ENCODE results near the gene TPRG1L.
"Not testable (repeated sequence)": the region's sequence is repeated elsewhere in the genome, so short reads cannot be mapped to it uniquely, and the experiment has no call there.

- not testable (repeated sequence) for TF ChIP-seq NFIC (IDR thresholded peaks at IDR 0.05; ENCODE audit: low read depth, low read length); RCOR1 (conservative IDR thresholded peaks at IDR 0.05; ENCODE audit: low read depth, low read length); NBN (IDR thresholded peaks at IDR 0.05); MTA2 (IDR thresholded peaks at IDR 0.05; ENCODE audit: low read depth); EZH2 (IDR thresholded peaks at IDR 0.05; ENCODE audit: borderline replicate concordance, control insufficient read depth, low read depth, low read length); POLR2A (IDR thresholded peaks at IDR 0.05; ENCODE audit: low read depth, low read length); POLR2AphosphoS2 (IDR thresholded peaks at IDR 0.05; ENCODE audit: low read depth, low read length); CREB1 (IDR thresholded peaks at IDR 0.05; ENCODE audit: low read depth); NRF1 (conservative IDR thresholded peaks at IDR 0.05; ENCODE audit: low read depth, low read length)
- TF ChIP-seq, protein P1, sequence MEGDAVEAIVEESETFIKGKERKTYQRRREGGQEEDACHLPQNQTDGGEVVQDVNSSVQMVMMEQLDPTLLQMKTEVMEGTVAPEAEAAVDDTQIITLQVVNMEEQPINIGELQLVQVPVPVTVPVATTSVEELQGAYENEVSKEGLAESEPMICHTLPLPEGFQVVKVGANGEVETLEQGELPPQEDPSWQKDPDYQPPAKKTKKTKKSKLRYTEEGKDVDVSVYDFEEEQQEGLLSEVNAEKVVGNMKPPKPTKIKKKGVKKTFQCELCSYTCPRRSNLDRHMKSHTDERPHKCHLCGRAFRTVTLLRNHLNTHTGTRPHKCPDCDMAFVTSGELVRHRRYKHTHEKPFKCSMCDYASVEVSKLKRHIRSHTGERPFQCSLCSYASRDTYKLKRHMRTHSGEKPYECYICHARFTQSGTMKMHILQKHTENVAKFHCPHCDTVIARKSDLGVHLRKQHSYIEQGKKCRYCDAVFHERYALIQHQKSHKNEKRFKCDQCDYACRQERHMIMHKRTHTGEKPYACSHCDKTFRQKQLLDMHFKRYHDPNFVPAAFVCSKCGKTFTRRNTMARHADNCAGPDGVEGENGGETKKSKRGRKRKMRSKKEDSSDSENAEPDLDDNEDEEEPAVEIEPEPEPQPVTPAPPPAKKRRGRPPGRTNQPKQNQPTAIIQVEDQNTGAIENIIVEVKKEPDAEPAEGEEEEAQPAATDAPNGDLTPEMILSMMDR (IDR thresholded peaks at IDR 0.05 in 2 of 3, conservative IDR thresholded peaks at IDR 0.05 in 1 of 3; ENCODE audit: control insufficient read depth in 2 of 3, extremely low read depth in 1 of 3, insufficient read depth in 1 of 3, low read depth in 3 of 3, low read length in 3 of 3), result not testable (repeated sequence)
- TF ChIP-seq, protein P2, sequence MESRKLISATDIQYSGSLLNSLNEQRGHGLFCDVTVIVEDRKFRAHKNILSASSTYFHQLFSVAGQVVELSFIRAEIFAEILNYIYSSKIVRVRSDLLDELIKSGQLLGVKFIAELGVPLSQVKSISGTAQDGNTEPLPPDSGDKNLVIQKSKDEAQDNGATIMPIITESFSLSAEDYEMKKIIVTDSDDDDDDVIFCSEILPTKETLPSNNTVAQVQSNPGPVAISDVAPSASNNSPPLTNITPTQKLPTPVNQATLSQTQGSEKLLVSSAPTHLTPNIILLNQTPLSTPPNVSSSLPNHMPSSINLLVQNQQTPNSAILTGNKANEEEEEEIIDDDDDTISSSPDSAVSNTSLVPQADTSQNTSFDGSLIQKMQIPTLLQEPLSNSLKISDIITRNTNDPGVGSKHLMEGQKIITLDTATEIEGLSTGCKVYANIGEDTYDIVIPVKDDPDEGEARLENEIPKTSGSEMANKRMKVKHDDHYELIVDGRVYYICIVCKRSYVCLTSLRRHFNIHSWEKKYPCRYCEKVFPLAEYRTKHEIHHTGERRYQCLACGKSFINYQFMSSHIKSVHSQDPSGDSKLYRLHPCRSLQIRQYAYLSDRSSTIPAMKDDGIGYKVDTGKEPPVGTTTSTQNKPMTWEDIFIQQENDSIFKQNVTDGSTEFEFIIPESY (IDR thresholded peaks at IDR 0.05), result not testable (repeated sequence)
- TF ChIP-seq, protein P3, sequence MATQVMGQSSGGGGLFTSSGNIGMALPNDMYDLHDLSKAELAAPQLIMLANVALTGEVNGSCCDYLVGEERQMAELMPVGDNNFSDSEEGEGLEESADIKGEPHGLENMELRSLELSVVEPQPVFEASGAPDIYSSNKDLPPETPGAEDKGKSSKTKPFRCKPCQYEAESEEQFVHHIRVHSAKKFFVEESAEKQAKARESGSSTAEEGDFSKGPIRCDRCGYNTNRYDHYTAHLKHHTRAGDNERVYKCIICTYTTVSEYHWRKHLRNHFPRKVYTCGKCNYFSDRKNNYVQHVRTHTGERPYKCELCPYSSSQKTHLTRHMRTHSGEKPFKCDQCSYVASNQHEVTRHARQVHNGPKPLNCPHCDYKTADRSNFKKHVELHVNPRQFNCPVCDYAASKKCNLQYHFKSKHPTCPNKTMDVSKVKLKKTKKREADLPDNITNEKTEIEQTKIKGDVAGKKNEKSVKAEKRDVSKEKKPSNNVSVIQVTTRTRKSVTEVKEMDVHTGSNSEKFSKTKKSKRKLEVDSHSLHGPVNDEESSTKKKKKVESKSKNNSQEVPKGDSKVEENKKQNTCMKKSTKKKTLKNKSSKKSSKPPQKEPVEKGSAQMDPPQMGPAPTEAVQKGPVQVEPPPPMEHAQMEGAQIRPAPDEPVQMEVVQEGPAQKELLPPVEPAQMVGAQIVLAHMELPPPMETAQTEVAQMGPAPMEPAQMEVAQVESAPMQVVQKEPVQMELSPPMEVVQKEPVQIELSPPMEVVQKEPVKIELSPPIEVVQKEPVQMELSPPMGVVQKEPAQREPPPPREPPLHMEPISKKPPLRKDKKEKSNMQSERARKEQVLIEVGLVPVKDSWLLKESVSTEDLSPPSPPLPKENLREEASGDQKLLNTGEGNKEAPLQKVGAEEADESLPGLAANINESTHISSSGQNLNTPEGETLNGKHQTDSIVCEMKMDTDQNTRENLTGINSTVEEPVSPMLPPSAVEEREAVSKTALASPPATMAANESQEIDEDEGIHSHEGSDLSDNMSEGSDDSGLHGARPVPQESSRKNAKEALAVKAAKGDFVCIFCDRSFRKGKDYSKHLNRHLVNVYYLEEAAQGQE (IDR thresholded peaks at IDR 0.05; ENCODE audit: low read depth, low read length), result not testable (repeated sequence)
Observed at GRCh38 chr1:3585353-3585868, 39.4 kb upstream of the TPRG1L start.

All from GM12878 (cell line).